ENCODE data around the gene LMNA.

Gene LMNA

DNA sequence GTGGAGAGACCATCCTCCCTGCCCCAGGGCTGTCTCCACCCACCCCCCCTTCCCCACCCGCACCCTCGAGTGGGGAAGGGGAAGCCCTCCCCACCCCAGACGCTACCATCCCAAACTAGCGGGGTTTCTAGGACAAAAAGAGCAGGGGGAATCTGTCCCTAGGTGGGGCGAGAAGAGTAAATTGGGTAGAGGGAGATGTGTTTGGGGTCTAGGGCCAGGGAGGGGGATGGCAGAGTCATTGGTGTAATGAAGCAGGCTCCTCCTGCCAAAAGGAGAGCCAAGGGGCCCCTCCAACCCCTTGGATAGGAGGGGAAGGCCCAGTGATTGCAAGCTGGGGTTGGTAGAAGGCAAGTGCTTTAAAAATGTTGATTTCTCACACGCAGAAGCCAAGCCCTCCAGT lies 42.3 kb upstream of the LMNA start:
- no peaks in the 10 kb centered on the region for H4K20me1 ChIP-seq (ENCODE audit: control insufficient read depth, insufficient read depth, low read depth, low read length)
- no peaks in the 10 kb centered on the region for H3K9me3 ChIP-seq (ENCODE audit: control insufficient read depth, insufficient read depth, low read length)
- peaks cover 6% of the 10 kb centered on the region; the same call in 1 of the 2 replicates for H3K36me3 ChIP-seq (ENCODE audit: control insufficient read depth, low read length)
- TF ChIP-seq, protein P1, sequence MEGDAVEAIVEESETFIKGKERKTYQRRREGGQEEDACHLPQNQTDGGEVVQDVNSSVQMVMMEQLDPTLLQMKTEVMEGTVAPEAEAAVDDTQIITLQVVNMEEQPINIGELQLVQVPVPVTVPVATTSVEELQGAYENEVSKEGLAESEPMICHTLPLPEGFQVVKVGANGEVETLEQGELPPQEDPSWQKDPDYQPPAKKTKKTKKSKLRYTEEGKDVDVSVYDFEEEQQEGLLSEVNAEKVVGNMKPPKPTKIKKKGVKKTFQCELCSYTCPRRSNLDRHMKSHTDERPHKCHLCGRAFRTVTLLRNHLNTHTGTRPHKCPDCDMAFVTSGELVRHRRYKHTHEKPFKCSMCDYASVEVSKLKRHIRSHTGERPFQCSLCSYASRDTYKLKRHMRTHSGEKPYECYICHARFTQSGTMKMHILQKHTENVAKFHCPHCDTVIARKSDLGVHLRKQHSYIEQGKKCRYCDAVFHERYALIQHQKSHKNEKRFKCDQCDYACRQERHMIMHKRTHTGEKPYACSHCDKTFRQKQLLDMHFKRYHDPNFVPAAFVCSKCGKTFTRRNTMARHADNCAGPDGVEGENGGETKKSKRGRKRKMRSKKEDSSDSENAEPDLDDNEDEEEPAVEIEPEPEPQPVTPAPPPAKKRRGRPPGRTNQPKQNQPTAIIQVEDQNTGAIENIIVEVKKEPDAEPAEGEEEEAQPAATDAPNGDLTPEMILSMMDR (IDR thresholded peaks at IDR 0.05; ENCODE audit: low read depth, low read length, poor library complexity, severe bottlenecking), result no peak
- no peak for TF ChIP-seq EZH2phosphoT487 (IDR thresholded peaks at IDR 0.05; ENCODE audit: borderline replicate concordance, low read length)
- no peak overlapping the region for H3K27ac ChIP-seq (ENCODE audit: low read depth, low read length)
- H3K79me2 ChIP-seq (ENCODE audit: control insufficient read depth, low read length), result peaks cover 18% of the 10 kb centered on the region
- no peaks in the 10 kb centered on the region for H3K9me2 ChIP-seq (replicated peaks; ENCODE audit: control insufficient read depth, low read length)
- H3K4me1 ChIP-seq (ENCODE audit: control insufficient read depth, low read length), result peaks cover 22% of the 10 kb centered on the region
- H3K4me3 ChIP-seq (ENCODE audit: low read length), result no peak overlapping the region
- no peak overlapping the region for H3K4me2 ChIP-seq (ENCODE audit: low read length)
- H3F3A ChIP-seq (ENCODE audit: control insufficient read depth, insufficient read depth), result no peaks in the 10 kb centered on the region; the same call in 1 of the 2 replicates
- H3K27me3 ChIP-seq (ENCODE audit: control insufficient read depth, low read length), result peaks cover 4% of the 10 kb centered on the region

DNA sequence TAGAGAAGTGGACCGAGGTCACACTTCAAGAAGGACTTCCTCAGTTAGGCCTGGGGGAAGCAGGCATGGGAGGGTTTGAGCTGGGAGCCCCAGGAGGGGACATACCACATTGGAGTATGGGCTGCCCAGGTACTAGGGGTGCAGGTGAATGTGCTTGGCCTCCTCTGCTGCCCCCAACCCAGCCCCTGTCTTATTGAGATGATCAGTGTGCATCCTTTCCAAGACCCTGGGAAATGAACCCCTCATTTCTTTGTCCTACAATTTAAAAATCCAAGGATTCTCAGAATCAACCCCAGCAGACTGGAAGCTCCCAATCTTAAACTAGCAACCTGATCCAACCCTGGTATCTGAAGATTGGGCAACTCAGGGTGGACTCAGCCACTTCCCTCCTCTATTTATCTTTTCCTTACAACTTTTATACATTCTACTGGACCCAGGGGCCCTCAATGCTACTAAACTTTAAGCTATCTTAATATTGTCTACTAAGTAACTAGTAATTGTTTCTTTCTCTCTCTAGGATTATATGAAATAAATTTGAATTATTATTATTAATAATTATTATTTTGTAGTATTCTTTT lies 41.3 kb upstream of the LMNA start:
- H4K20me1 ChIP-seq (ENCODE audit: control insufficient read depth, insufficient read depth, low read depth, low read length), result no peaks in the 10 kb centered on the region

DNA sequence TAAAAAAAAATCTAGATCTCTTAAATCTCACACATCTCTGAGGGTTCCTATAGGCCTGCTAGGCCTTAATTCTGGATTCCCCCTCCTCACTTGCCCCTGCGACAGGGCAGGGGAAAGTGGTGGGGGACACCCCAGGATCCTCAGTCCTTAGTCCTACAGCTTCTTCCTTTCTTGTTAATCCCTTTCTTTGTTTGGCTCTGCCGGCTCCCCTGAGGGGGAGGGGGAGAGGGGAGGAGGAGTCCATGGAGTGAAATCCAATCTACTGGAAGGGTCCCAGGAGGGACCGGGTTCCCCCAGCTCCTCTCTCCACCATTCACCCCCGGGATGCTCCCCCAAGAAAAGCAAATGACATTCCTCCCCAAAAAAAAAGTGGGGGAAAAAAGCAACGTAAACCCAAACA lies 40.8 kb upstream of the LMNA start:
- Histone ChIP-seq H4K20me1 (ENCODE audit: control insufficient read depth, insufficient read depth, low read depth, low read length) (no peaks in the 10 kb centered on the region), H3K9me2 (replicated peaks; ENCODE audit: control insufficient read depth, low read length) (no peaks in the 10 kb centered on the region), H3K9me3 (ENCODE audit: control insufficient read depth, insufficient read depth, low read length) (no peaks in the 10 kb centered on the region), H3K4me1 (ENCODE audit: control insufficient read depth, low read length) (peaks cover 33% of the 10 kb centered on the region), H3K79me2 (ENCODE audit: control insufficient read depth, low read length) (peaks cover 18% of the 10 kb centered on the region), H3K27ac (ENCODE audit: low read depth, low read length) (no peak overlapping the region), H3F3A (ENCODE audit: control insufficient read depth, insufficient read depth) (peaks cover 13% of the 10 kb centered on the region), H3K27me3 (ENCODE audit: control insufficient read depth, low read length) (peaks cover 4% of the 10 kb centered on the region), H3K36me3 (ENCODE audit: control insufficient read depth, low read length) (peaks cover 6% of the 10 kb centered on the region; the same call in 1 of the 2 replicates), H3K4me3 (ENCODE audit: low read length) (no peak overlapping the region), H3K4me2 (ENCODE audit: low read length) (no peak overlapping the region)
- TF ChIP-seq EZH2phosphoT487 (IDR thresholded peaks at IDR 0.05; ENCODE audit: borderline replicate concordance, low read length), result no peak
- TF ChIP-seq, protein P1 (IDR thresholded peaks at IDR 0.05; ENCODE audit: low read depth, low read length, poor library complexity, severe bottlenecking), result no peak

More for the DNA sequence above, 41.3 kb upstream of the LMNA start:
- Histone ChIP-seq H3K4me1 (ENCODE audit: control insufficient read depth, low read length) (peaks cover 31% of the 10 kb centered on the region), H3K79me2 (ENCODE audit: control insufficient read depth, low read length) (peaks cover 18% of the 10 kb centered on the region), H3K36me3 (ENCODE audit: control insufficient read depth, low read length) (peaks cover 6% of the 10 kb centered on the region; the same call in 1 of the 2 replicates), H3K27me3 (ENCODE audit: control insufficient read depth, low read length) (peaks cover 4% of the 10 kb centered on the region), H3K9me2 (replicated peaks; ENCODE audit: control insufficient read depth, low read length) (no peaks in the 10 kb centered on the region), H3K27ac (ENCODE audit: low read depth, low read length) (no peak overlapping the region), H3K9me3 (ENCODE audit: control insufficient read depth, insufficient read depth, low read length) (no peaks in the 10 kb centered on the region), H3K4me2 (ENCODE audit: low read length) (no peak overlapping the region), H3F3A (ENCODE audit: control insufficient read depth, insufficient read depth) (peaks cover 8% of the 10 kb centered on the region), H3K4me3 (ENCODE audit: low read length) (no peak overlapping the region)
- TF ChIP-seq, protein P1 (IDR thresholded peaks at IDR 0.05; ENCODE audit: low read depth, low read length, poor library complexity, severe bottlenecking), result no peak
- TF ChIP-seq EZH2phosphoT487 (IDR thresholded peaks at IDR 0.05; ENCODE audit: borderline replicate concordance, low read length), result no peak
